Thyroid gland (tissue), 4 donors: ENCODE data around the gene PHOX2B. TPM values are rescaled to one million over a fixed set of nuclear protein-coding genes. Genes with fewer than 3 reads are reported as not detected.

ENCODE experiments used
- DNase-seq, 2 donors: peaks; one replicate each; pipeline ENCODE4 v3.0.0-alpha.2; 2019
- H3K27ac ChIP-seq, 3 donors: fragments of 200-600 bp; sonication (generic); 1 replicate in 2 of 3; 2 replicates in 1 of 3; pipeline ENCODE4 v1.5.1; 2016 to 2019; ENCODE audit warnings: mild to moderate bottlenecking in 1 of 3, moderate library complexity in 1 of 3
- H3K27me3 ChIP-seq: fragments of 200-600 bp; sonication (generic); one replicate; pipeline ENCODE4 v1.5.1; 2019
- H3K36me3 ChIP-seq, 2 donors: fragments of 200-600 bp; sonication (generic); one replicate each; pipeline ENCODE4 v1.5.1; 2016 to 2019
- H3K4me1 ChIP-seq, 2 donors: fragments of 200-600 bp; sonication (generic); one replicate each; pipeline ENCODE4 v1.5.1; 2017 to 2019
- H3K4me3 ChIP-seq, 3 donors: fragments of 200-600 bp; sonication (generic); replicated peaks in 1 of 3; 1 replicate in 2 of 3; 2 replicates in 1 of 3; pipeline ENCODE4 v1.5.1; 2016; ENCODE audit warnings: mild to moderate bottlenecking in 1 of 3
- H3K9me3 ChIP-seq: fragments of 200-600 bp; sonication (generic); one replicate; pipeline ENCODE4 v1.5.1; 2017
- POLR2A ChIP-seq, 2 donors: fragments of 450-650 bp; IDR thresholded peaks; one replicate each; pipeline ENCODE4 v1.6.1; 2017; ENCODE audit warnings: antibody characterized with exemption in 2 of 2, mild to moderate bottlenecking in 2 of 2, moderate library complexity in 1 of 2
- WGBS, 2 donors: methylation state at CpG; one replicate each; pipeline ENCODE4 v1.1.5; 2017; 5-methylcytosine and 5-hydroxymethylcytosine counted together
- intact Hi-C: fragments of 100-400 bp; cut with DNase I; formaldehyde crosslinking; loops from one replicate; pipeline ENCODE4 v1.15.1; 2023
- total RNA-seq, 4 donors: library from RNA; depleted of rRNA; stranded (reverse); fragments of >200 nt; gene quantifications; one replicate each; pipeline ENCODE4 v1.2.3, GENCODE V29; 2016
- TF ChIP-seq, protein P1 (sequence below), 6 experiments: fragments of 200-600 bp in 3 of 6; fragments of 450-650 bp in 3 of 6; sonication (generic) in 3 of 6; IDR thresholded peaks; one replicate each; pipeline ENCODE4 v1.5.1; 2016 to 2019; ENCODE audit warnings: antibody characterized with exemption in 6 of 6, mild to moderate bottlenecking in 2 of 6, inconsistent platforms in 1 of 6, moderate library complexity in 1 of 6

PHOX2B gene
- total RNA-seq, 4 donors from 2014 or later, result not detected

DNA sequence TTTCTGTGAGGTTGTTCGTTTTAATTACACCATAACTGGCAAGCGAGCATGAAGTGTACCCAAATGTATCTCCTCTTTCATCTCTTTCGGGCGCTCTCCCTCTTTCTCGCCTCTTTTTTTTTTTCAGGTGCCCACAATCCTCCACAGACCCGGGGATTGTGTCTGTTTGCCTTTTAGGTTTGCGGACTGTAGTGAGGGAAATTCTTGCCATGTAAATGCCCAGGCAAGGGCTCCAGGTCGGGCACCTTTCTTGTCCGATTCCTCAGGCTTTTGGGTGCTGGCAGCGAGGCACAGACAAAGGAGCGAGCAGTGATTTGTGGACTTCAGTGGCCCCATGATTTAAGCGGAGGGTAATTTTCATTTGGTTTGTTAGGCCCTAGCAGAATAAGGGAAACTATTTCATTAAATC, 1.1 kb upstream of the PHOX2B start:
- no peak for TF ChIP-seq POLR2A (IDR thresholded peaks at IDR 0.05)
- TF ChIP-seq, protein P1, sequence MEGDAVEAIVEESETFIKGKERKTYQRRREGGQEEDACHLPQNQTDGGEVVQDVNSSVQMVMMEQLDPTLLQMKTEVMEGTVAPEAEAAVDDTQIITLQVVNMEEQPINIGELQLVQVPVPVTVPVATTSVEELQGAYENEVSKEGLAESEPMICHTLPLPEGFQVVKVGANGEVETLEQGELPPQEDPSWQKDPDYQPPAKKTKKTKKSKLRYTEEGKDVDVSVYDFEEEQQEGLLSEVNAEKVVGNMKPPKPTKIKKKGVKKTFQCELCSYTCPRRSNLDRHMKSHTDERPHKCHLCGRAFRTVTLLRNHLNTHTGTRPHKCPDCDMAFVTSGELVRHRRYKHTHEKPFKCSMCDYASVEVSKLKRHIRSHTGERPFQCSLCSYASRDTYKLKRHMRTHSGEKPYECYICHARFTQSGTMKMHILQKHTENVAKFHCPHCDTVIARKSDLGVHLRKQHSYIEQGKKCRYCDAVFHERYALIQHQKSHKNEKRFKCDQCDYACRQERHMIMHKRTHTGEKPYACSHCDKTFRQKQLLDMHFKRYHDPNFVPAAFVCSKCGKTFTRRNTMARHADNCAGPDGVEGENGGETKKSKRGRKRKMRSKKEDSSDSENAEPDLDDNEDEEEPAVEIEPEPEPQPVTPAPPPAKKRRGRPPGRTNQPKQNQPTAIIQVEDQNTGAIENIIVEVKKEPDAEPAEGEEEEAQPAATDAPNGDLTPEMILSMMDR (IDR thresholded peaks at IDR 0.05), result no peak
- Histone ChIP-seq H3K36me3 (no peaks in the 10 kb centered on the region), H3K27me3 (peaks cover 72% of the 10 kb centered on the region), H3K27ac (no peak overlapping the region), H3K4me3 (no peak overlapping the region), H3K9me3 (no peaks in the 10 kb centered on the region), H3K4me1 (peaks cover 11 to 24% of the 10 kb centered on the region in 2 donors)
- 11 to 15% methylated on average over 12 of the region's 12 CpGs for WGBS, 2 donors
- intact Hi-C loops, result no loop called here
- no peak for DNase-seq

DNA sequence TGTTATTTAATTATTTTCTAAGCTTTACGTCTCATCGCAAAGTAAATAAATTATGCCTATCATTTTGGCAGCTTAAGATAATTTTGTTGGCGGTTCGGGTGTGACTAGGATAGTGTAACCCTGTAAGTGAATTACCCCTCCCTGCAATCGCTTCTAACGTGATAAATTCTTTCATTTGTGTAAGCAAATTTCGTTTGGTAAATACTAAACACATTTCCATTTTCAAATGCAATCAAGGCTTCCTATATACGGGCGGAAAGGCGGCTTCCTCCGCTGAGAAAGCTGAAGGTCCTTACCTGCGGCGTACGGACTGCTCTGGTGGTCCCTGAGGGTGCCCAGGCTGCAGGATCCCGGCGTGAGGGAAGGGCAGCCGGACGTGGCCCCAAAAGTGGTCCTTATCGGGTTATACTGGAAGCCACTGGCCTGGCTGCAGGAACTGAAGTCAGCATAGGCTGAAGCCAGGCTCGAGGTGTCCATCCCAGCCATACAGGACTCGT, 403 bp downstream of the PHOX2B start:
- WGBS, 2 donors, result 7 to 9% methylated on average over 21 of the region's 21 CpGs
- intact Hi-C loops, result no loop called here
- Histone ChIP-seq H3K4me1 (peaks cover 11 to 24% of the 10 kb centered on the region in 2 donors), H3K36me3 (no peaks in the 10 kb centered on the region), H3K27ac (no peak overlapping the region), H3K4me3 (no peak overlapping the region), H3K27me3 (peaks cover 72% of the 10 kb centered on the region), H3K9me3 (no peaks in the 10 kb centered on the region)
- TF ChIP-seq, protein P1 (IDR thresholded peaks at IDR 0.05), result no peak
- TF ChIP-seq POLR2A (IDR thresholded peaks at IDR 0.05), result no peak
- no peak for DNase-seq

DNA sequence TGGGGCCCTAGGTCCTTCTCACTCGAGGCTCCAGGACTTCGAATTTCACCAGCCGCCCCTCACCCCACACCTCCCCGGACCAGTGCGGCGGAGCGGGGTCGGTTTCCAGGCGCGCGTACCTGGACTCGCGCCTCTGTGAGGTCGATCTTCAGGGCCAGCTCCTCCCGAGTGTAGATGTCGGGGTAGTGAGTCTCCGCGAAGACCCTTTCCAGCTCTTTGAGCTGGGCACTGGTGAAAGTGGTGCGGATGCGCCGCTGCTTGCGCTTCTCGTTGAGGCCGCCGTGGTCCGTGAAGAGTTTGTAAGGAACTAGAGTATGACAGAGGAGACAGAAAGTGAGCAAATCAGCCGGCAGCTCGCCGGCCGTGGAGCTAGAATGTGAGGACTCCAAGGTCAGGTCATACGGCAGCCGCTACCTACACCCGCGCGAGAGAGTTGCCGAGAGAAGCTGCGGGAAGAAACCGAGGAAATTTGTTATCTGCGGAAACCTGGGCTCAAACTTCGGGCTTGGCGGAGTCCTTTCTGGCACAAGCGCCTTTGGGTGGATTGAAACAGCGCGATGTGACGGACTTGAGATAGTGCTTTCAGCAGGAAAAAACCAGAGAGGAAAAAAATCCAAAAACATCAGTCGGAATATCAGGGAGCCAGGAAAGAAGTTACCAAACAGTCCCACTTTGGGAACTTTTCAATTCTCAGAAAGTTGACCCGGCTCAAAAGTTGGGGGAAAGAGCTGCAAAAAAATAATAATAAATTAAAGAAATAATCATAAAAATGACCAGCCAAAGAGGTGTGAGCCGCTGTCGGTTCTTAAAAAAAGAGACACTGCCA, 1.1 kb downstream of the PHOX2B start:
- no peak for TF ChIP-seq POLR2A (IDR thresholded peaks at IDR 0.05)
- TF ChIP-seq, protein P1 (IDR thresholded peaks at IDR 0.05), result no peak
- H3K9me3 ChIP-seq, result no peaks in the 10 kb centered on the region
- WGBS, 2 donors, result 6 to 9% methylated on average over 34 to 48 of the region's 49 CpGs
- H3K27ac ChIP-seq, result no peak overlapping the region
- H3K4me1 ChIP-seq, result peaks cover 11 to 24% of the 10 kb centered on the region in 2 donors
- no peak overlapping the region for H3K4me3 ChIP-seq
- no peak for DNase-seq
- peaks cover 72% of the 10 kb centered on the region for H3K27me3 ChIP-seq
- H3K36me3 ChIP-seq, result no peaks in the 10 kb centered on the region
- intact Hi-C loops, result no loop called here

DNA sequence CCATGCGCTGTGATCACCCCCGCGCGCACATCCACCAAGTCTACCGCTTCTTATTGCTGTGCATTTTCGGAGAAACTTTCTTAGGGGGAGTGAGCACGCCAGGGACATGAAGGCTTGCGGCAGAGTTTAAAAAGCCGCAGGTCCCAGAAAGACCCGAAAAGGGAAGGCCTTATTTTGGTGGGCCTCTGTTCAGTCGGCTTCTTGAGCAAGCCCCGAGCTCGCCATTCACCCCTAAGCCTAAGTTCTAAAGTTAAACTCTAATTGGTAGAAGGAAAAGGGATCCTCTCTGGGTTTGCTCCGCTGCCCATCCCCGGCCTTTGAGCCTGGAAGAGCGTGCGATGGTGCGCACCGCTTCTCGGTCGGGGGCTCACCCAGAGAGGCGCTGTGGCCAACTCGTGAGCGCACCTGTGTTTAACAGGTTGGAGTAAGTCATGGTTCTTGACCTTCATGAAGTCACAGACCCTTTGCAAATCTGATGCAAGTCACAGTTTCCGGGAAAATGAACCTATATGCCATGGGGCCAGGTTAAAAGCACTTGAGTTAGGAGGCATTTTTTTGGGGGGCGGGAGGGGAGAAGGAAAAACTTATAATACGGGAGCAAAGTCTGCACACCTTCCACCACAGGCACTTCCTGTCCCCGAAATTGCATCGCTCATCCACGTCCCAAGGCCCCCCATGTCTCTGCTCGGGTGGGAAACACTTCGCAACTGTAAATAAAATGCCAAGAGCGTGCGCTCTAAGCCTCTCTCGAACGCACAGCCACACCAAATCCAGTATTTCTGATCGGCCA, 1.9 kb downstream of the PHOX2B start:
- H3K4me1 ChIP-seq, result peaks cover 11 to 23% of the 10 kb centered on the region in 2 donors
- 5 to 10% methylated on average over 35 to 36 of the region's 37 CpGs for WGBS, 2 donors
- intact Hi-C loops, result no loop called here
- TF ChIP-seq, protein P1 (IDR thresholded peaks at IDR 0.05), result no peak
- no peak for TF ChIP-seq POLR2A (IDR thresholded peaks at IDR 0.05)
- DNase-seq, result no peak
- no peak overlapping the region for H3K27ac ChIP-seq
- peaks cover 64% of the 10 kb centered on the region for H3K27me3 ChIP-seq
- H3K4me3 ChIP-seq, result no peak overlapping the region
- no peaks in the 10 kb centered on the region for H3K36me3 ChIP-seq
- no peaks in the 10 kb centered on the region for H3K9me3 ChIP-seq
